NB4 (cell line): ENCODE results near the gene EPHA5.

Source experiments
- CTCF ChIP-seq: IDR thresholded peaks from one replicate; pipeline ENCODE4 v1.5.1; 2012; ENCODE audit warnings: low read depth, low read length
- POLR2A ChIP-seq: IDR thresholded peaks from 2 replicates; pipeline ENCODE4 v1.6.1; 2011; ENCODE audit warnings: mild to moderate bottlenecking; ENCODE audit not compliant: insufficient read length; ENCODE audit errors: extremely low read depth

- TF ChIP-seq CTCF, result no peak
- no peak for TF ChIP-seq POLR2A
These were observed 333.8 kb downstream of the EPHA5 start for GRCh38 chr4:65336465-65336864.
